CD4-positive, CD25-positive, alpha-beta regulatory T cell (primary cell): ENCODE results near the gene MRTFA. TPM values are rescaled to one million over a fixed set of nuclear protein-coding genes. Genes with fewer than 3 reads are reported as not detected.
"Not testable (repeated sequence)": the region's sequence is repeated elsewhere in the genome, so short reads cannot be mapped to it uniquely, and the experiment has no call there.

ENCODE experiments used
- ATAC-seq, 2 donors: fragments of 150-1000 bp; cut with Tn5 transposase; one replicate each; pipeline ENCODE4 v1.10.0; 2021; ENCODE audit warnings: low read depth in 2 of 2, moderate number of reproducible peaks in 2 of 2, moderate library complexity in 1 of 2
- DNase-seq, 3 donors: peaks; one replicate each; pipeline versions ENCODE4 v3.0.0 to v3.0.0-alpha.2; 2012 to 2022; ENCODE audit warnings: mixed read lengths in 1 of 3
- H3K27ac ChIP-seq: one replicate; pipeline ENCODE4 v1.7.0; 2013; ENCODE audit warnings: mild to moderate bottlenecking, low read length; ENCODE audit not compliant: insufficient read depth, poor library complexity, severe bottlenecking
- H3K27me3 ChIP-seq: one replicate; pipeline ENCODE4 v1.7.0; 2013; ENCODE audit warnings: low read length; ENCODE audit not compliant: control insufficient read depth, insufficient read depth
- H3K36me3 ChIP-seq: one replicate; pipeline ENCODE4 v1.7.0; 2013; ENCODE audit warnings: mild to moderate bottlenecking, low read length, moderate library complexity; ENCODE audit not compliant: control insufficient read depth, insufficient read depth
- H3K4me1 ChIP-seq: 2 replicates; pipeline ENCODE4 v1.7.0; 2013; ENCODE audit warnings: mild to moderate bottlenecking, low read length; ENCODE audit not compliant: insufficient read depth, control insufficient read depth, poor library complexity, severe bottlenecking
- H3K4me3 ChIP-seq: one replicate; pipeline ENCODE4 v1.7.0; 2013; ENCODE audit warnings: low read depth, mild to moderate bottlenecking, low read length, moderate library complexity
- H3K9me3 ChIP-seq, 2 experiments: 1 replicate in 1 of 2; 2 replicates in 1 of 2; pipeline ENCODE4 v1.7.0; 2013; ENCODE audit warnings: low read length in 2 of 2, mild to moderate bottlenecking in 1 of 2, moderate library complexity in 1 of 2; ENCODE audit not compliant: control insufficient read depth in 2 of 2
- H3K27ac Mint-ChIP-seq, 3 donors: one replicate each; pipeline ENCODE4 v1.8.0; 2020 to 2022; ENCODE audit warnings: mild to moderate bottlenecking in 3 of 3, mixed read lengths in 3 of 3, moderate library complexity in 2 of 3
- H3K27me3 Mint-ChIP-seq: one replicate; pipeline ENCODE4 v1.8.0; 2022; ENCODE audit warnings: mild to moderate bottlenecking, mixed read lengths
- H3K36me3 Mint-ChIP-seq: one replicate; pipeline ENCODE4 v1.8.0; 2020; ENCODE audit warnings: mixed read lengths
- H3K4me1 Mint-ChIP-seq, 4 donors: one replicate each; pipeline ENCODE4 v1.8.0; 2020 to 2022; ENCODE audit warnings: mixed read lengths in 4 of 4, mild to moderate bottlenecking in 1 of 4
- H3K4me3 Mint-ChIP-seq, 4 donors: one replicate each; pipeline ENCODE4 v1.8.0; 2020 to 2022; ENCODE audit warnings: mild to moderate bottlenecking in 4 of 4, mixed read lengths in 4 of 4, moderate library complexity in 3 of 4
- H3K9me3 Mint-ChIP-seq, 7 donors: one replicate each; pipeline ENCODE4 v1.8.0; 2020 to 2022; ENCODE audit warnings: mixed read lengths in 7 of 7, mild to moderate bottlenecking in 3 of 7, moderate library complexity in 2 of 7
- polyA plus RNA-seq, 4 donors: library from polyadenylated mRNA; unstranded; fragments of 300-500 nt; fragmentation: Illumina TruSeq; gene quantifications; one replicate each; pipeline ENCODE4 v1.2.3, GENCODE V29; 2021
- total RNA-seq: library from RNA; stranded (reverse); gene quantifications from one replicate; pipeline ENCODE4 v1.2.3, GENCODE V29; 2022

MRTFA gene
- total and polyA plus RNA-seq, 5 donors from 2014 or later = 11.3 to 94.5 (median 16.4) TPM

GRCh38 chr22:40517631-40518030, 118.9 kb downstream of the MRTFA start:
- Mint-ChIP-seq H3K9me3 (peaks cover 0 to 2% (median 0%) of the 10 kb centered on the region in 7 donors), H3K4me3 (no peak overlapping the region), H3K4me1 (peaks cover 11 to 39% (median 24%) of the 10 kb centered on the region in 4 donors), H3K36me3 (peaks cover 22% of the 10 kb centered on the region), H3K27me3 (no peaks in the 10 kb centered on the region), H3K27ac (peak overlapping the region in 1 of 3 donors; percentile 94)
- DNase-seq (no peak), ATAC-seq (no peak)
- H3K4me1 ChIP-seq = peaks cover 13% of the 10 kb centered on the region
- H3K27me3 ChIP-seq = no peaks in the 10 kb centered on the region
- H3K36me3 ChIP-seq = peaks cover 3% of the 10 kb centered on the region
- H3K27ac ChIP-seq = no peak overlapping the region
- no peak overlapping the region for H3K4me3 ChIP-seq
- no peaks in the 10 kb centered on the region for H3K9me3 ChIP-seq

GRCh38 chr22:40516416-40516815, 120.1 kb downstream of the MRTFA start:
- Mint-ChIP-seq H3K9me3 (peaks cover 0 to 2% (median 0%) of the 10 kb centered on the region in 7 donors), H3K27me3 (no peaks in the 10 kb centered on the region), H3K27ac (no peak overlapping the region), H3K4me3 (no peak overlapping the region), H3K4me1 (peaks cover 11 to 37% (median 25%) of the 10 kb centered on the region in 4 donors), H3K36me3 (peaks cover 22% of the 10 kb centered on the region)
- Histone ChIP-seq H3K36me3 (peaks cover 3% of the 10 kb centered on the region), H3K27ac (no peak overlapping the region), H3K27me3 (no peaks in the 10 kb centered on the region), H3K4me3 (no peak overlapping the region), H3K9me3 (no peaks in the 10 kb centered on the region), H3K4me1 (peaks cover 13% of the 10 kb centered on the region)
- DNase-seq = no peak
- ATAC-seq = no peak

GRCh38 chr22:40512426-40513136, 123.9 kb downstream of the MRTFA start:
- Mint-ChIP-seq H3K36me3 (peaks cover 10% of the 10 kb centered on the region), H3K9me3 (peaks cover 0 to 2% (median 0%) of the 10 kb centered on the region in 7 donors), H3K27ac (peak overlapping the region in 1 of 3 donors; percentile 26), H3K4me1 (peaks cover 9 to 24% (median 17%) of the 10 kb centered on the region in 4 donors), H3K27me3 (no peaks in the 10 kb centered on the region), H3K4me3 (no peak overlapping the region)
- ATAC-seq (no peak), DNase-seq (no peak)
- H3K4me3 ChIP-seq = no peak overlapping the region
- no peak overlapping the region for H3K27ac ChIP-seq
- H3K9me3 ChIP-seq = no peaks in the 10 kb centered on the region
- no peaks in the 10 kb centered on the region for H3K4me1 ChIP-seq
- H3K36me3 ChIP-seq = no peaks in the 10 kb centered on the region
- no peaks in the 10 kb centered on the region for H3K27me3 ChIP-seq

GRCh38 chr22:40511604-40512003, 124.9 kb downstream of the MRTFA start:
- Histone ChIP-seq H3K27me3 (no peaks in the 10 kb centered on the region), H3K4me1 (no peaks in the 10 kb centered on the region), H3K36me3 (no peaks in the 10 kb centered on the region), H3K4me3 (no peak overlapping the region), H3K9me3 (no peaks in the 10 kb centered on the region), H3K27ac (no peak overlapping the region)
- Mint-ChIP-seq H3K4me1 (peaks cover 11 to 19% (median 16%) of the 10 kb centered on the region in 4 donors), H3K9me3 (peaks cover 0 to 2% (median 0%) of the 10 kb centered on the region in 7 donors), H3K27me3 (no peaks in the 10 kb centered on the region), H3K27ac (peak overlapping the region in 2 of 3 donors; percentile 31 to 75), H3K36me3 (peaks cover 5% of the 10 kb centered on the region), H3K4me3 (no peak overlapping the region)
- ATAC-seq (no peak), DNase-seq (no peak)

- no peak overlapping the region for H3K27ac ChIP-seq
- H3K9me3 Mint-ChIP-seq = peaks cover 0 to 2% (median 0%) of the 10 kb centered on the region in 7 donors
- DNase-seq (no peak), ATAC-seq (no peak)
- peaks cover 5% of the 10 kb centered on the region for H3K36me3 Mint-ChIP-seq
- peak overlapping the region in 2 of 3 donors; percentile 29 to 75 for H3K27ac Mint-ChIP-seq
- H3K36me3 ChIP-seq = no peaks in the 10 kb centered on the region
- H3K4me1 Mint-ChIP-seq = peaks cover 15 to 19% (median 18%) of the 10 kb centered on the region in 4 donors
- no peak overlapping the region for H3K4me3 Mint-ChIP-seq
- no peak overlapping the region for H3K4me3 ChIP-seq
- H3K27me3 ChIP-seq = no peaks in the 10 kb centered on the region
- H3K27me3 Mint-ChIP-seq = no peaks in the 10 kb centered on the region
- no peaks in the 10 kb centered on the region for H3K4me1 ChIP-seq
- no peaks in the 10 kb centered on the region for H3K9me3 ChIP-seq
Measured at GRCh38 chr22:40510631-40511364, 125.7 kb downstream of the MRTFA start.

GRCh38 chr22:40509401-40510134, 127.0 kb downstream of the MRTFA start:
- Histone ChIP-seq H3K36me3 (no peaks in the 10 kb centered on the region), H3K4me1 (no peaks in the 10 kb centered on the region), H3K27me3 (no peaks in the 10 kb centered on the region), H3K9me3 (no peaks in the 10 kb centered on the region), H3K4me3 (no peak overlapping the region), H3K27ac (no peak overlapping the region)
- H3K4me1 Mint-ChIP-seq = peaks cover 14 to 29% (median 16%) of the 10 kb centered on the region in 4 donors
- H3K27ac Mint-ChIP-seq = peak overlapping the region in 2 of 3 donors; percentile 29 to 49
- ATAC-seq (no peak), DNase-seq (no peak)
- H3K36me3 Mint-ChIP-seq = no peaks in the 10 kb centered on the region
- H3K27me3 Mint-ChIP-seq = no peaks in the 10 kb centered on the region
- no peaks in the 10 kb centered on the region for H3K9me3 Mint-ChIP-seq
- H3K4me3 Mint-ChIP-seq = no peak overlapping the region

- not testable (repeated sequence) for ATAC-seq, H3K4me3 Mint-ChIP-seq
Measured at GRCh38 chr22:40508046-40508445, 128.5 kb downstream of the MRTFA start.

More at GRCh38 chr22:40508046-40508445, 128.5 kb downstream of the MRTFA start:
- not testable (repeated sequence) for H3K9me3 ChIP-seq, H3K27ac Mint-ChIP-seq, H3K4me3 ChIP-seq, H3K36me3 Mint-ChIP-seq, DNase-seq, H3K9me3 Mint-ChIP-seq, H3K27me3 Mint-ChIP-seq, H3K4me1 ChIP-seq, H3K27me3 ChIP-seq, H3K36me3 ChIP-seq, H3K27ac ChIP-seq
- H3K4me1 Mint-ChIP-seq = peaks cover 15 to 37% (median 16%) of the 10 kb centered on the region in 4 donors
